ENCODE measurements around the gene RAD51.

The RAD51 gene

GRCh38 chr15:40768521-40769273 is 73.7 kb downstream of the RAD51 start:
- TF ChIP-seq ZFX (IDR thresholded peaks at IDR 0.05) (no peak), CTCF (conservative IDR thresholded peaks at IDR 0.05) (no peak)
- H3K27ac ChIP-seq = no peak overlapping the region

GRCh38 chr15:40769274-40770146 is 74.5 kb downstream of the RAD51 start, which contains the start of gene C15orf62:
Gene C15orf62 (plus strand): TSS chr15:40769980. CDS start chr15:40770496, 516 bp downstream.
- H3K27ac ChIP-seq = no peak within 1 kb of the TSS
- TF ChIP-seq ZFX (IDR thresholded peaks at IDR 0.05) = no peak
- TF ChIP-seq CTCF (conservative IDR thresholded peaks at IDR 0.05) = no peak

- TF ChIP-seq CTCF (conservative IDR thresholded peaks at IDR 0.05) (no peak), ZFX (IDR thresholded peaks at IDR 0.05) (no peak)
- no peak overlapping the region for H3K27ac ChIP-seq
These were observed 75.3 kb downstream of the RAD51 start for GRCh38 chr15:40770147-40770721.

GRCh38 chr15:40771242-40771641 is 76.3 kb downstream of the RAD51 start:
- no peak for TF ChIP-seq CTCF (conservative IDR thresholded peaks at IDR 0.05)
- no peak for TF ChIP-seq ZFX (IDR thresholded peaks at IDR 0.05)
- no peak overlapping the region for H3K27ac ChIP-seq

GRCh38 chr15:40772014-40772413 is 77.0 kb downstream of the RAD51 start:
- no peak overlapping the region for H3K27ac ChIP-seq
- TF ChIP-seq ZFX (IDR thresholded peaks at IDR 0.05) (no peak), CTCF (conservative IDR thresholded peaks at IDR 0.05) (no peak)

- TF ChIP-seq ZFX (IDR thresholded peaks at IDR 0.05) (no peak), CTCF (conservative IDR thresholded peaks at IDR 0.05) (no peak)
- H3K27ac ChIP-seq = no peak overlapping the region
These were observed 78.5 kb downstream of the RAD51 start for GRCh38 chr15:40773496-40773895.

- TF ChIP-seq ZFX (IDR thresholded peaks at IDR 0.05) = no peak
- TF ChIP-seq CTCF (conservative IDR thresholded peaks at IDR 0.05) = no peak
- H3K27ac ChIP-seq = no peak overlapping the region
These were observed 78.9 kb downstream of the RAD51 start for GRCh38 chr15:40773902-40774301.

Measured in C4-2B (cell line).